AG10803 (cell line): ENCODE results near the gene IGSF1.

Experiments
- DNase-seq: peaks from one replicate; pipeline ENCODE4 v3.0.0; 2010; ENCODE audit warnings: low read depth
- H3K4me3 ChIP-seq: 2 replicates; pipeline ENCODE4 v1.5.1; 2011; ENCODE audit warnings: mild to moderate bottlenecking, low read length, control low read depth
- CTCF ChIP-seq: conservative IDR thresholded peaks from 2 replicates; pipeline ENCODE4 v1.5.1; 2011; ENCODE audit warnings: mild to moderate bottlenecking, low read length, control low read depth, inconsistent platforms

IGSF1 gene

GRCh38 chrX:131271826-131272225 is 17.3 kb downstream of the IGSF1 start:
- no peak for DNase-seq
- no peak overlapping the region for H3K4me3 ChIP-seq
- TF ChIP-seq CTCF, result no peak

GRCh38 chrX:131271274-131271673 is 17.8 kb downstream of the IGSF1 start:
- DNase-seq, result no peak
- H3K4me3 ChIP-seq, result no peak overlapping the region
- TF ChIP-seq CTCF, result no peak

DNA sequence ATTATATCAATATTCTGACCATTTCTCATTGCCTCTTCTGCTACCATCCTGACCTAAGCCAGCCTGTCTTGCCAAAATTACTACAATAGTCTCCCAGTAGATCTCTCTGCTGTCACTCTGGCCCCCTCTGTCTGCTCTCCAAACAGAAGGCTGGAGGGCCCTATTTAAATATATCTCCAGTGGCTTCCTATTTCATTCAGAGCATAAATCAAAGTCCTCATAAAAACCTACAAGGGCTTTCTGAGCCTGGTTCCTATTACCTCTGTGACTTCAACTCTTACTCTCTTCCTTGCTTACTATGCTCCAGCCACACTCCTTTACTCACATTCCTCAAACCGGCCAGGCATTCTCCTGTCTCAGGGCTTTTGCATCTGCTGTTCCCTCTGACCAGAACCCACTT is 19.0 kb downstream of the IGSF1 start:
- DNase-seq, result no peak
- TF ChIP-seq CTCF, result no peak
- H3K4me3 ChIP-seq, result no peak overlapping the region

DNA sequence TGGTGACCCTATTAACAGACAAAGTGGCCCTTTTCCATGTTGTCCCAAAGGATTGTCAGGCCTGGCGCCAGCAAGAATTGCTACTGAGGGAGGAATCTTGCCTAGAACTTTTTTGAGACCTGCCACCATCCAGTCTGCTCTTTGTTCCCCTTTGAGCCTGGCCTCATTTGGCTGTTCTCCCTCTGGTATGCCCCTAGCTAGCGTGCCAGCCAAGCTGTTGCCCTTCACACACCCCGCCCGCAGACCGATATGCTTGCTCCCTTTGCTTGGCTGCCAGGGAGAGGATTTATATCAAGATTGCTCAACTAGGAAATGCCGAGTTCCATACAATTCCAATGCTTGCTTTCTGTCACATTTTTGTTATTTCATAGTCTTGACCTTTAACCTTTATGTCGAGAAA is 24.4 kb downstream of the IGSF1 start:
- no peak for DNase-seq
- no peak overlapping the region for H3K4me3 ChIP-seq
- TF ChIP-seq CTCF, result no peak

GRCh38 chrX:131264053-131264452 is 25.1 kb downstream of the IGSF1 start:
- DNase-seq, result no peak
- H3K4me3 ChIP-seq, result no peak overlapping the region
- TF ChIP-seq CTCF, result no peak

DNA sequence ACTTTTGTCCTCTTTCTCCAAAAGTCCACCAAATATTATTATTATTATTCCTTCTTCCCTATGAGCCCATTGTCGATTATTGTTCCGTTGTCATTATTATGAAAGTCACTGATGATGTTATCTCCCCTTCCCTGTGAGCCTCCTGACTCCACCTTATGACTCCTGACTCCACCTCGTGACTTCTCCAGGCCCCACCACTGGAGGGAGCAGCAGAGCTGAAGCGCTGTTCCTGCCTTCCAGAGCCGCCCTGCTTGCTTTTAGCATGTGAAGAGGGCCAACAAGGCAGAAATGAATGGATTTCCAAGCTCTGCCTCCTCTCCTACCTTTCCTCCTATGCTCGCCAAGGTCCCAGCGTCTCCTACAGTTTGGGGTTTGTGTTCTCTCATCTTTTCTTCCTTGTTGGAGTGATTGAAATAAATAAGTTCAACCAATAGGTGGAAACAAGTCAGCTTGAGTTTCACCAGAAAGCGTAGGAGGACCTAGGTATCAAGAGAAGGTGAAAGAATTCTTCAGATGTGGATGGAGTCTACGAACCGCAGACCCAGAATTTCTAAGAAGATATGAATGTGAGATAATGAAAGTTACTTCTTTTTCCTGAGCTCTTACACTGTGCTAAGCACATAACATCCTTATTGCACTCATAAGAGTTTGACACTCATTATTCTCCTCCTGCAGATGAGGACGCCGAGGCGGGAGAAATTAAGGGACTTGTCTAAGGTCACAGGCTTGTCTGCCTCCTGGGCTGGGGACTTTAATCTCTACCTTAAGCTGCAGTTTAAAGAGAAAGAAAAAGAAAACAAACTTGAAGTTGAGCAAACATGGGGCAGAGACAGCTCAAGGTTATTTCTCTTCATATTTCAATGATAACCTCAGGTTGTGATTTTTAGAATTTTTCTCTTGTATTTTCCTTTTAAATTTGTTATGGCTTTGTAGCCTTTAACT is 26.1 kb downstream of the IGSF1 start:
- TF ChIP-seq CTCF, result no peak
- no peak for DNase-seq
- H3K4me3 ChIP-seq, result no peak overlapping the region

GRCh38 chrX:131262200-131262599 is 26.9 kb downstream of the IGSF1 start:
- no peak for TF ChIP-seq CTCF
- H3K4me3 ChIP-seq, result no peak overlapping the region
- DNase-seq, result no peak
